MV-4-11 (cell line): ENCODE results near the gene RCE1.
A peak's percentile ranks its signal among the peaks of the same experiment; 100 is the strongest.

ENCODE experiments used
- DNase-seq: peaks from one replicate; lab custom pipeline; 2025; lab: John Stamatoyannopoulos, UW

Gene RCE1

GRCh38 chr11:66887526-66887925, 44.3 kb downstream of the RCE1 start:
- no peak for DNase-seq

- DNase-seq = no peak
Measured at GRCh38 chr11:66888282-66888681, 45.0 kb downstream of the RCE1 start.

GRCh38 chr11:66889960-66890359, 46.7 kb downstream of the RCE1 start:
- DNase-seq = peak; percentile 46

- DNase-seq = peak; percentile 92
Measured at GRCh38 chr11:66891851-66892660, 48.8 kb downstream of the RCE1 start.

- peak; percentile 35 for DNase-seq
Measured at GRCh38 chr11:66892911-66893310, 49.7 kb downstream of the RCE1 start.

GRCh38 chr11:66894141-66894540, 50.9 kb downstream of the RCE1 start:
- no peak for DNase-seq
